ENCODE results near the gene ZDHHC24.

DNA sequence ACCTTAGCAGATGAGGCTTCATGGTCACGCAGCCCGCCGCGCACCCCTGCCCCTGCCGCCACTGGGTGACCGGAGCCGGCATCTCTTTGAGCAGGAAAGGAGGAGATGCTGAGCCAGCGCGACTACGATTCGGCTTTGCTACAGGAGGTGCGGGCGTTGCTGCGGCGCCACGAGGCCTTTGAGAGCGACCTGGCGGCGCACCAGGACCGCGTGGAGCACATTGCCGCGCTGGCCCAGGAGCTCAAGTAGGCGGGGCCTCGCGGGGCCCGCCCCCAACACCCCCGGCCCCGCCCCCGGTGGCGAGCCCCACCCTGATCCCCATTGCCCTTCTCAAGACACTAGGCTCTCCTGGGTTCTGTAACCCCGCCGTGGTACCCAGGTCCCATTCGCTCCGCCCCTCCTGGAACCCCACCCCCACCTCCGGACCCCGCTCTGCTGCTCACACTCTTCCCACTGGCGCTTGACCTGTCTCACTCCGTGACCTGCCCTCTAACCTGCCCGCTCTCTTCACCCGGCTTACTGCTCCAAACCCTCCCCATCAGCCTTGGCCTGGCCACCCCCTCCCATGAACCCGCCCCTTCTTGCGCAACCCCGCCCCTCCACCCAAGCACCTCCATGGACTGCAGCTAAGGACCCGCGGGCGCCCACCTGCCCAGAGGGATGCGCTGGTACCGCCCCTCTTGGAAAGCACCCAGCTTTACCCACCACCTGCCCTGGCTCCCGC, 13.5 kb upstream of the ZDHHC24 start:
- TF ChIP-seq, protein P1, sequence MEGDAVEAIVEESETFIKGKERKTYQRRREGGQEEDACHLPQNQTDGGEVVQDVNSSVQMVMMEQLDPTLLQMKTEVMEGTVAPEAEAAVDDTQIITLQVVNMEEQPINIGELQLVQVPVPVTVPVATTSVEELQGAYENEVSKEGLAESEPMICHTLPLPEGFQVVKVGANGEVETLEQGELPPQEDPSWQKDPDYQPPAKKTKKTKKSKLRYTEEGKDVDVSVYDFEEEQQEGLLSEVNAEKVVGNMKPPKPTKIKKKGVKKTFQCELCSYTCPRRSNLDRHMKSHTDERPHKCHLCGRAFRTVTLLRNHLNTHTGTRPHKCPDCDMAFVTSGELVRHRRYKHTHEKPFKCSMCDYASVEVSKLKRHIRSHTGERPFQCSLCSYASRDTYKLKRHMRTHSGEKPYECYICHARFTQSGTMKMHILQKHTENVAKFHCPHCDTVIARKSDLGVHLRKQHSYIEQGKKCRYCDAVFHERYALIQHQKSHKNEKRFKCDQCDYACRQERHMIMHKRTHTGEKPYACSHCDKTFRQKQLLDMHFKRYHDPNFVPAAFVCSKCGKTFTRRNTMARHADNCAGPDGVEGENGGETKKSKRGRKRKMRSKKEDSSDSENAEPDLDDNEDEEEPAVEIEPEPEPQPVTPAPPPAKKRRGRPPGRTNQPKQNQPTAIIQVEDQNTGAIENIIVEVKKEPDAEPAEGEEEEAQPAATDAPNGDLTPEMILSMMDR (IDR thresholded peaks at IDR 0.05) = no peak
- no peak for TF ChIP-seq POLR2A (IDR thresholded peaks at IDR 0.05)

Data from esophagus squamous epithelium (tissue), 4 donors.